GM12874 (cell line): ENCODE data around the gene SEL1L2.

ENCODE experiments used
- CTCF ChIP-seq: IDR thresholded peaks from 2 replicates; pipeline ENCODE4 v1.5.1; 2011; ENCODE audit warnings: low read depth, mild to moderate bottlenecking, control low read depth, low read length, moderate library complexity; ENCODE audit not compliant: insufficient read depth

The SEL1L2 gene

GRCh38 chr20:13839421-13840092 is 150.9 kb downstream of the SEL1L2 start:
- TF ChIP-seq CTCF = no peak

- no peak for TF ChIP-seq CTCF
Measured at GRCh38 chr20:13838664-13839063, 151.8 kb downstream of the SEL1L2 start.

GRCh38 chr20:13831476-13831875 is 158.9 kb downstream of the SEL1L2 start:
- no peak for TF ChIP-seq CTCF

- TF ChIP-seq CTCF = no peak
Measured at GRCh38 chr20:13825465-13825864, 164.9 kb downstream of the SEL1L2 start.

- TF ChIP-seq CTCF = no peak
Measured at GRCh38 chr20:13824459-13824858, 166.0 kb downstream of the SEL1L2 start.

- no peak for TF ChIP-seq CTCF
Measured at GRCh38 chr20:13822459-13822858, 168.0 kb downstream of the SEL1L2 start.

- no peak for TF ChIP-seq CTCF
Measured at GRCh38 chr20:13821876-13822275, 168.5 kb downstream of the SEL1L2 start.
